ENCODE results near the gene MXRA7. TPM values are rescaled to one million over a fixed set of nuclear protein-coding genes. Genes with fewer than 3 reads are reported as not detected.

MXRA7 gene
- total and polyA plus RNA-seq, 3 donors from 2014 or later: 217 to 272 (median 253) TPM

DNA sequence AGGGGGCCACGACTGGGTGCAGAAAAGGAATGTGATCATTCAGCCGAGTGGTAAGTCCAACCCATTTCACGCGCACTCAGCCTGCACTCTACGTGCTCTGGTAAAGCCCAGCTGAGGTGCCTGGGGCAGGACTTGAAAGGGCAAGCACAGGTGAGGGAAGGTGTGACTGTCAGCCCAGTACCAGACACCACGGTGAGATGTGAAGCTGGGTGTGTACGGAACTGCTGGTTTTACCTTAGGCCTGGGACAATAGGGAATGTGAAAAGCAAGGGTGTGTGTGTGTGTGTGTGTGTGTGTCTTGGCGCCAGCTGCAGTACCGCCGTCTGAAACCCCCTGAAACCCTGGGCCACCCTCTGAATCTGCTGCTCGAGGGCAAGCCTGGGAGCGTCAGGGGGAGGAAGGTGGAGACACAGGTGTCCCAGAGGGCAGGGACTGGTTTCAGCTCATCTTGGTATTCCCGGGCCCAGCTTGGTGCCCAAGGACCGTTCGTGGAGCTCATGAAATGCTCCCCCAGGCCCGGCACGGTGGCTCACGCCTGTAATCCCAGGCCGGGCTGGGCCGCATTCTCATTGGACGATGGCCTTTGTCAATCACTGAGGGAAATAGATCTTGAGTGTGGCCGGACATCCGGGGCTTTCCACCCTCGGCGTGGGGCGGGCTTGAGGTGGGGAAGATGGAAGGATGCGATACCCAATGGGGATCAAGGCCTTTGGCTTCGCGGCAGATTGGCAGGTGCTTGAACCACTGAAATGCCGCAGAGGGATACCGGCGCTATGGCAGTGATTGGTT lies 39.4 kb downstream of the MXRA7 start:
- WGBS, 2 donors: 12 to 14% methylated on average over 26 to 32 of the region's 32 CpGs
- H3K27ac ChIP-seq: peak overlapping the region; percentile 69 to 82
- intact Hi-C loops (cut with DNase I; ENCODE audit: low total_unique reads): no loop called here

DNA sequence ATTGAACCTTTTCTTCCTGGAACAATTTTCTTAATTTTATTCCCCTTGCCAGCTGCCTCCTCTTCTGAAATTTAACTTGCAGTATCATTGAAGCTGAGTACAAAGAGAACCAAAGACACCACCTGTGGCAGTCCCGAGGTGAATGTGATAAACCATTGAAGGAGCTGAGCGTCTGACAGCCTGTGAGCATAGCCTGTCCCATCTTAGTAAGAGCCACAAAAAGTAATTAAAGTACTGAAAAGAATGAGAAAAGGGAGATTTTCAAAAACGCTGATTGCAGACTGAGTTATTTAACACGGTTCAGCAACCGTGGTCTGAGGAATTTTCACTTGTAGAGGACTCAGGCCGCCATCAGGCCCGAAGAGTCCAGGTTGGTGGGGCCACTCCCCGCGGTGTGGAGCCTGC lies 40.0 kb downstream of the MXRA7 start:
- intact Hi-C loops (cut with DNase I; ENCODE audit: low total_unique reads): no loop called here
- H3K4me3 ChIP-seq: peak overlapping the region; percentile 44 to 71
- peaks cover 11% of the 10 kb centered on the region for H3K4me1 ChIP-seq
- no peaks in the 10 kb centered on the region for H3K27me3 ChIP-seq
- H3K36me3 ChIP-seq (ENCODE audit: low read depth, missing control alignments): no peaks in the 10 kb centered on the region
- no peak for DNase-seq
- H3K9me3 ChIP-seq: no peaks in the 10 kb centered on the region
- peak overlapping the region in 1 of 2 donors; percentile 69 for H3K27ac ChIP-seq
- 37 to 40% methylated on average over 9 of the region's 9 CpGs for WGBS, 2 donors
- TF ChIP-seq, protein P1, sequence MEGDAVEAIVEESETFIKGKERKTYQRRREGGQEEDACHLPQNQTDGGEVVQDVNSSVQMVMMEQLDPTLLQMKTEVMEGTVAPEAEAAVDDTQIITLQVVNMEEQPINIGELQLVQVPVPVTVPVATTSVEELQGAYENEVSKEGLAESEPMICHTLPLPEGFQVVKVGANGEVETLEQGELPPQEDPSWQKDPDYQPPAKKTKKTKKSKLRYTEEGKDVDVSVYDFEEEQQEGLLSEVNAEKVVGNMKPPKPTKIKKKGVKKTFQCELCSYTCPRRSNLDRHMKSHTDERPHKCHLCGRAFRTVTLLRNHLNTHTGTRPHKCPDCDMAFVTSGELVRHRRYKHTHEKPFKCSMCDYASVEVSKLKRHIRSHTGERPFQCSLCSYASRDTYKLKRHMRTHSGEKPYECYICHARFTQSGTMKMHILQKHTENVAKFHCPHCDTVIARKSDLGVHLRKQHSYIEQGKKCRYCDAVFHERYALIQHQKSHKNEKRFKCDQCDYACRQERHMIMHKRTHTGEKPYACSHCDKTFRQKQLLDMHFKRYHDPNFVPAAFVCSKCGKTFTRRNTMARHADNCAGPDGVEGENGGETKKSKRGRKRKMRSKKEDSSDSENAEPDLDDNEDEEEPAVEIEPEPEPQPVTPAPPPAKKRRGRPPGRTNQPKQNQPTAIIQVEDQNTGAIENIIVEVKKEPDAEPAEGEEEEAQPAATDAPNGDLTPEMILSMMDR (IDR thresholded peaks at IDR 0.05): no peak

More for the DNA sequence above, 39.4 kb downstream of the MXRA7 start:
- peak; percentile 100 for DNase-seq
- no peaks in the 10 kb centered on the region for H3K9me3 ChIP-seq
- H3K4me1 ChIP-seq: peaks cover 11% of the 10 kb centered on the region
- no peaks in the 10 kb centered on the region for H3K27me3 ChIP-seq
- no peaks in the 10 kb centered on the region for H3K36me3 ChIP-seq (ENCODE audit: low read depth, missing control alignments)
- TF ChIP-seq POLR2A (IDR thresholded peaks at IDR 0.05): no peak
- TF ChIP-seq, protein P1 (IDR thresholded peaks at IDR 0.05): no peak
- peak overlapping the region; percentile 46 to 71 for H3K4me3 ChIP-seq

DNA sequence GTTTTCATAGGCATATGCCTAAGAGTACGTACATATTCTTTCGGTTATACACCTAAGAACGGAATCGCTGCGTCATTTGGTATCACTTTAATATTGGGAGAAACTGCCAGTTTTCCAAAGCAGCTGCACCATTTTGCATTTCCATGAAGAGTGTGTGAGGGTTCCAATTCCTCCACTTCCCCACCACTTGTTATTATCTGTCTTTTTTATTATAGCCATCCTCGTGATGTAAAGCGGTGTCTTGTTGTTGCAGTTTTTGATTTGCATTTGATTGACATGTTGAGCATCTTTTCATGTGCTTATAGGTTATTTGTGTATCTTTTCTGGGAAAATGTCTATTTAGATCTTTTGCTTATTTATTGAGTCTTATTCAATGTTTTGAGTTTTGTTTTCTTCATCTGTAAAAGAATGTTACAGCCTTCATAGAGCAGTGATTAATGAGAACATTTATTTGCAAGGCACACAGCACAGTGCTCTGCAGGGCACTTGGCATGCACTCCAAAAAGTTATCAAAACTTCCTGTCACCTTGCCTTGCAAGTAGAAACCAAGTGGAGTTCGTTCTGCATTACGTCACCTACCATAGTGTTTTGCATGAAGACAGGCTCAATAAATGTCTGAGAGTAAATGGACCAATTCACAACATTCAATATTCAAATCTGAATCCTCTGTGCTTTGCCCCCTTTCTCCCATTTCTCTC lies 40.6 kb downstream of the MXRA7 start:
- Histone ChIP-seq H3K4me1 (peaks cover 11% of the 10 kb centered on the region), H3K9me3 (no peaks in the 10 kb centered on the region), H3K36me3 (ENCODE audit: low read depth, missing control alignments) (no peaks in the 10 kb centered on the region), H3K27me3 (no peaks in the 10 kb centered on the region), H3K4me3 (no peak overlapping the region), H3K27ac (no peak overlapping the region)
- no peak for TF ChIP-seq POLR2A (IDR thresholded peaks at IDR 0.05)
- TF ChIP-seq, protein P1 (IDR thresholded peaks at IDR 0.05): no peak
- no peak for DNase-seq
- WGBS, 2 donors: 85 to 89% methylated on average over 9 of the region's 9 CpGs
- intact Hi-C loops (cut with DNase I; ENCODE audit: low total_unique reads): no loop called here

DNA sequence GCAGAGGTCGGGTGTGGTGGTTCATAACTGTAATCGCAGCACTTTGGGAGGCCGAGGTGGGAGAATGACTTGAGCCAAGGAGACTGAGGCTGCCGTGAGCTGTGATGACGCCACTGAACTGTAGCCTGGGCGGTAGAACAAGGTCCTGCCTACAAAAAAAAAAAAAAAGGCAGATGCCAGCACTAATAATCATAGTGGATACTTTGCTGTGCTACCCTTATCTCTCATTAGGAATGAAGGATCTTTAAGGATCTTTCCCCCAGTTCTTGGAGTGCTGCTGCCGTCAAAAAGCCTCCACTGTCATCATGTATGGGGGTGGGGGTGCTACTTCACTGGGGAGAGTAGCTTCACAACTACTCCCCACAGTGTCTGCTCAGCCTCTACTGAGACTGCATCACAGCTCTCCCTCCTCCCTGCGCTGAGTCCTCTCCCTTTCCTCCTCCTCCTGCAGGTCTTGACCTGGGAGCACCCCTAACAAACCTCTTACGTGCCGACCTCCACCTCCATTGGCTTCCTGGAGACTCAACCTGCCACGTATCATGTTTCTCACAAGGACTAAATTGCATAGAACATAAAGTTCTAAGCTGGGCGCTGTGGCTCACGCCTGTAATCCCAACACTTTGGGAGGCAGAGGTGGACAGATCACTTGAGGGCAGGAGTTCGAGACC lies 42.8 kb downstream of the MXRA7 start:
- Histone ChIP-seq H3K36me3 (ENCODE audit: low read depth, missing control alignments) (no peaks in the 10 kb centered on the region), H3K27ac (no peak overlapping the region), H3K27me3 (no peaks in the 10 kb centered on the region), H3K4me3 (no peak overlapping the region), H3K4me1 (peaks cover 11% of the 10 kb centered on the region), H3K9me3 (no peaks in the 10 kb centered on the region)
- WGBS, 2 donors: 61% methylated on average over 14 of the region's 14 CpGs
- DNase-seq: no peak
- no peak for TF ChIP-seq POLR2A (IDR thresholded peaks at IDR 0.05)
- TF ChIP-seq, protein P1 (IDR thresholded peaks at IDR 0.05): no peak
- intact Hi-C loops (cut with DNase I; ENCODE audit: low total_unique reads): no loop called here
